ENCODE measurements around the gene PSMD6.
A peak's percentile ranks its signal among the peaks of the same experiment; 100 is the strongest.

Gene PSMD6

GRCh38 chr3:63990204-63990603 lies 33.1 kb downstream of the PSMD6 start:
- Mint-ChIP-seq H3K4me3 (no peak overlapping the region), H3K36me3 (ENCODE audit: low read depth) (peaks cover 66% of the 10 kb centered on the region), H3K27me3 (ENCODE audit: low read depth) (no peaks in the 10 kb centered on the region), H3K27ac (no peak overlapping the region), H3K9me3 (no peaks in the 10 kb centered on the region), H3K4me1 (ENCODE audit: low read depth) (peaks cover 25% of the 10 kb centered on the region)
- DNase-seq (ENCODE audit: low spot score): no peak

GRCh38 chr3:63988943-63989342 lies 34.4 kb downstream of the PSMD6 start:
- peak overlapping the region; percentile 0 for H3K27ac Mint-ChIP-seq
- no peaks in the 10 kb centered on the region for H3K27me3 Mint-ChIP-seq (ENCODE audit: low read depth)
- H3K36me3 Mint-ChIP-seq (ENCODE audit: low read depth): peaks cover 67% of the 10 kb centered on the region
- no peaks in the 10 kb centered on the region for H3K9me3 Mint-ChIP-seq
- no peak overlapping the region for H3K4me3 Mint-ChIP-seq
- no peak for DNase-seq (ENCODE audit: low spot score)
- peaks cover 24% of the 10 kb centered on the region for H3K4me1 Mint-ChIP-seq (ENCODE audit: low read depth)

DNA sequence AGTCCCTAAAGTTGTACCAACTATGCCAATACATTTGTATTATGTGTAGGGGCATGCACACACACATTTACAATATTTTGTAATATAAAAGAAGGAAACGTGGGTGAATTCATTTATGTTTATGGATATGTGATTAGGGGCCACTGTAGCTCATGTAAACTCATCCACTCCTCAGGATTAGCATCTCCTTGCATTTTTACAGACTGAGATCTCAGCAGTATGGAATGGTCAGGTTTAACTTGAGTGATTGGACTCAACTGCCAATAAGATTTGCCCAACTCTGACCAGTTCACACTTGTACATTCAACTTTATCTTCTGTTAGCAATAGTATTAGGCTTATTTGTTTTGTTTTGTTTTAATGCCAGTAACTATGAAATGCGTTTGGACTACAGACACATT lies 36.5 kb downstream of the PSMD6 start:
- H3K27me3 Mint-ChIP-seq (ENCODE audit: low read depth): no peaks in the 10 kb centered on the region
- H3K27ac Mint-ChIP-seq: no peak overlapping the region
- peaks cover 29% of the 10 kb centered on the region for H3K4me1 Mint-ChIP-seq (ENCODE audit: low read depth)
- DNase-seq (ENCODE audit: low spot score): no peak
- H3K36me3 Mint-ChIP-seq (ENCODE audit: low read depth): peaks cover 67% of the 10 kb centered on the region
- no peaks in the 10 kb centered on the region for H3K9me3 Mint-ChIP-seq
- H3K4me3 Mint-ChIP-seq: no peak overlapping the region

- no peak for DNase-seq (ENCODE audit: low spot score)
- no peaks in the 10 kb centered on the region for H3K27me3 Mint-ChIP-seq (ENCODE audit: low read depth)
- peaks cover 29% of the 10 kb centered on the region for H3K4me1 Mint-ChIP-seq (ENCODE audit: low read depth)
- H3K36me3 Mint-ChIP-seq (ENCODE audit: low read depth): peaks cover 67% of the 10 kb centered on the region
- H3K4me3 Mint-ChIP-seq: no peak overlapping the region
- no peaks in the 10 kb centered on the region for H3K9me3 Mint-ChIP-seq
- peak overlapping the region; percentile 16 for H3K27ac Mint-ChIP-seq
Measured at GRCh38 chr3:63986146-63986545, 37.1 kb downstream of the PSMD6 start.

GRCh38 chr3:63984391-63984790 lies 38.9 kb downstream of the PSMD6 start:
- Mint-ChIP-seq H3K4me3 (no peak overlapping the region), H3K4me1 (ENCODE audit: low read depth) (peaks cover 41% of the 10 kb centered on the region), H3K9me3 (no peaks in the 10 kb centered on the region), H3K27ac (peak overlapping the region; percentile 24), H3K27me3 (ENCODE audit: low read depth) (no peaks in the 10 kb centered on the region), H3K36me3 (ENCODE audit: low read depth) (peaks cover 70% of the 10 kb centered on the region)
- DNase-seq (ENCODE audit: low spot score): no peak

DNA sequence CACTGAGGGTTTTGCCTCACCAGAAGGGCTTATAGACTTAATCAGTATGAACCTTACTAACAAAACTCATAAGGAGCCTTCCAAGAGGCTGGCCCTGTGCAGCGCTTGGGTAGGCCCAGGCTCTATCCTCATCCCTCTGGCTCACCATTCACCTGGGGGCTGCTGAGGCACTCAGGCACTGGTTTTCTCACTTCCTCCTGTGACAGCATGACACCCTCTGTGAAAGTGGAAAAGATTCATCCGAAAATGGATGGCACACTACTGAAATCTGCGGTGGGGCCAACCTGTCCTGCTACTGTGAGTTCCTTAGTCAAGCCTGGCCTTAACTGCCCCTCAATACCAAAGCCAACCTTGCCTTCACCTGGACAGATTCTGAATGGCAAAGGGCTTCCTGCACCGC lies 41.3 kb downstream of the PSMD6 start:
- H3K4me1 Mint-ChIP-seq (ENCODE audit: low read depth): peaks cover 61% of the 10 kb centered on the region
- H3K36me3 Mint-ChIP-seq (ENCODE audit: low read depth): peaks cover 56% of the 10 kb centered on the region
- no peaks in the 10 kb centered on the region for H3K9me3 Mint-ChIP-seq
- DNase-seq (ENCODE audit: low spot score): no peak
- no peaks in the 10 kb centered on the region for H3K27me3 Mint-ChIP-seq (ENCODE audit: low read depth)
- H3K4me3 Mint-ChIP-seq: no peak overlapping the region
- peak overlapping the region; percentile 58 for H3K27ac Mint-ChIP-seq

DNA sequence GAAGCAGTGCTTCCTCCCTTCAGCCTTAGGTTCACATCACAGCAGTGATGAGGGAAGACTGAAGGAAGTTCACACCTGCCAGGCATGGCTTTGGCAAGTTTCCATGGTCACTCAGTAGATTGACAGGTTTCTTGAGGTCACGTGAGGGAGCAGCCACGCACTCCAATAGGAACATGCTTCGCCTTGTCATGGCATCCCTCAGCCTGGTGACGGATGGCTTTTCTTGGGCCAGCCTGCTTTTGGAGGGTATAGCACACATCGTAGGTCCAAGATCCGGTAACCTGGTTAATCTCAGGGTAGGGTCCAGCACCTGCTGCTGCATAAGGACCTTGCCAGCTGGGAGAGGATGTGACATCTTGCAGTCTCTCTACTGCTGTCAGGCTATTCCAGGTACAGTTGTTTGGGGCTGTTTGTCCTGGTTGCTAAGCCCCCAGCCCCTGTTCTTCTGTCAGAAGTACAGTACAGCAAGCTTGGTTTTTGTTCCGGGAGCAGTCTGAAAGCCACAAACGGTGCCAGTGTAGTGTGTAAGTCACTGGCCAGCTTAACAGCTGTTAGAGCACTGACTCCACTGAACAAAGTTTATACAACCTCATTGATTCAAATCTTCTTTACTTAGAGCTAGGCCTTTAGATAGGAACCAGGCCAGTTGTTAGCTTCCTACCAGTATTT lies 42.3 kb downstream of the PSMD6 start:
- Mint-ChIP-seq H3K27ac (peak overlapping the region; percentile 27), H3K36me3 (ENCODE audit: low read depth) (peaks cover 55% of the 10 kb centered on the region), H3K4me3 (no peak overlapping the region), H3K9me3 (no peaks in the 10 kb centered on the region), H3K27me3 (ENCODE audit: low read depth) (no peaks in the 10 kb centered on the region), H3K4me1 (ENCODE audit: low read depth) (peaks cover 71% of the 10 kb centered on the region)
- no peak for DNase-seq (ENCODE audit: low spot score)

GRCh38 chr3:63980019-63980418 lies 43.3 kb downstream of the PSMD6 start:
- Mint-ChIP-seq H3K4me3 (peak overlapping the region; percentile 89), H3K9me3 (no peaks in the 10 kb centered on the region), H3K27me3 (ENCODE audit: low read depth) (no peaks in the 10 kb centered on the region), H3K36me3 (ENCODE audit: low read depth) (peaks cover 50% of the 10 kb centered on the region), H3K4me1 (ENCODE audit: low read depth) (peaks cover 75% of the 10 kb centered on the region), H3K27ac (peak overlapping the region; percentile 94)
- DNase-seq (ENCODE audit: low spot score): no peak

DNA sequence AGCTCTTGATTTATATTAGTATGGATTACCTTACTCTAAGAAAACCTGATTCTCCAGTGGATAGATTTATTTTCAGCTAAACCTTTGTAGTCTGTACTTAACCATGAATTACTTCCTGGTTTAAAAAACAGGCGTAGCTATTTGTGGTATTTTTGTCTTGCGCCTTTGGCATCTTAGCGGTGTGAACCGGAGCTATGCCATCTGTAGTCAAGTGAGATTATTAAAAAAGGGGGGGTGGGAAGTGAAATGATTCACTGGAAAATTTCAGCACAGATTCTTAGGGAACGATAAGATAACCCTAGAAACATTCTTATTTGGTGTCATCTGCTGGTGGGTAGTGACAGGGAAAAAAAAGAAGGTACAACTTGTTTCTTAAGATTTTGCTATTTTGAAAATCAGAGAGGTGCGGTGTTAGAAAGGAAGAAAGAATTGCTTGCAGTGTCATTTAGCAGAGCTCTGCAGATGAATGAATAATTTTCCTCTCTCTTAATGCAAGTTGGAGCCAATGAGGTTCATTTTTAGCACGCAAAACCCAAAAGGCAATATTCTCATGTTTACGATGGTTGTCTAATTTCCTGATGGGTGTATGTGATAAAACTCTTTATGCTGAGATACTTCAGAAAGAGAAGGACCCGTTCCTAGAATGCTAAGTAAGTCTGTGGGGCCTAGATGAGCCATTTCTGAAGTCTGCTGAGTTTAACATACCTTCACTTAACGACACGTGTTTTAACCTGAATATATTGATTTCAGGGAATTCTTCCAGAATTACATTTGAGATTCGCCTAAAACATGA lies 44.0 kb downstream of the PSMD6 start:
- Mint-ChIP-seq H3K4me1 (ENCODE audit: low read depth) (peaks cover 78% of the 10 kb centered on the region), H3K9me3 (no peaks in the 10 kb centered on the region), H3K27ac (peak overlapping the region; percentile 94), H3K36me3 (ENCODE audit: low read depth) (peaks cover 45% of the 10 kb centered on the region), H3K27me3 (ENCODE audit: low read depth) (no peaks in the 10 kb centered on the region), H3K4me3 (peak overlapping the region; percentile 89)
- DNase-seq (ENCODE audit: low spot score): no peak

- Mint-ChIP-seq H3K27ac (peak overlapping the region; percentile 94), H3K27me3 (ENCODE audit: low read depth) (no peaks in the 10 kb centered on the region), H3K4me3 (peak overlapping the region; percentile 89), H3K4me1 (ENCODE audit: low read depth) (peaks cover 83% of the 10 kb centered on the region), H3K9me3 (no peaks in the 10 kb centered on the region), H3K36me3 (ENCODE audit: low read depth) (peaks cover 49% of the 10 kb centered on the region)
- DNase-seq (ENCODE audit: low spot score): no peak
Measured at GRCh38 chr3:63977893-63978292, 45.4 kb downstream of the PSMD6 start.

DNA sequence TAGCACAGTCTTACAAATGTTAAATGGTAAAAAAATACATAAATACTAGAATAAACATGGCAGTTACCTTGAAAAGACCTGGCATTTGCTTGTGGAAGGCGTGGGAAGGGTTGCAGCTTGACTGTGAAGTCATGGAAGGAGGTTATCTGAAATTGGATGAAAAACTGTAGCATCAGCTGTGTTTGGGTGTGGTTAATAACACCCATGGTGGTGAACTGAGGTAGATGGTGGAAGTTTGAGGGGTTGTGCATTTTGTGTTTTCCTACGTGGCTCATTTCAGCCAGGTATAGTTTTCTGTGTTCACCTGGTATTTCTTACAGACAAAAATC lies 46.5 kb downstream of the PSMD6 start:
- Mint-ChIP-seq H3K4me1 (ENCODE audit: low read depth) (peaks cover 84% of the 10 kb centered on the region), H3K27me3 (ENCODE audit: low read depth) (no peaks in the 10 kb centered on the region), H3K4me3 (peak overlapping the region; percentile 31), H3K9me3 (no peaks in the 10 kb centered on the region), H3K36me3 (ENCODE audit: low read depth) (peaks cover 46% of the 10 kb centered on the region), H3K27ac (peak overlapping the region; percentile 72)
- no peak for DNase-seq (ENCODE audit: low spot score)

DNA sequence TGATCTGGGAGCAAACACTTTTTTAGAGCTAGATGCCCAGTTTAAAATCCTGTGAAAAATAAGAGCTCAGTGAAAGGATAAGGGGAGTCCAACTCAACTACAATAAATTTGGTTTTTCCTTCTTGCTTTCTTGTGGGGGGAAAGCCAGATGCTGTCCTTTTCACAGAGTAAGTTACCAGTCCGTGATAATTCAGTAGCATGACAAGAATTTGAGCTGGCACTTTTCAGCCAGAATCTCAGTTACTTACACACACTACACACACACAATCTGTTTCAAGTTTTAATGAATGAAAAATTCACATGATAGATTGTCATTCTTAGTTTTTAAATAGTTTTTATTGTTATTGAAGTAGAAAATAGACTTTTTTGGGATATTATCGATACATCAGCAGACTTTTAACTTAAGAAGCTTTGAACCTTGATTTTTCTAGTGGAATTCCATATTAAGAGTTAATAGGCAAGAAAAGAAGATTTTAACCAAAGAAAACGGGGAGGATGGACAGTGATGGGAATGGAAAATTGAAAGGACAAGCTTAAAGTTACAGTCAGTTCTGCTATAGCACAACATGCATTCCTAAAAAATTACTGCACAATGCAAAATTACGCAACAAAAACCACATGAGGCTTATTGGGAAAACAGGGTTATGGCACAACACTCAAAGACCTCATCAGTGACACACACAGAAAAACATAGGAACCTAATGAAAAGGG lies 47.0 kb downstream of the PSMD6 start:
- peaks cover 85% of the 10 kb centered on the region for H3K4me1 Mint-ChIP-seq (ENCODE audit: low read depth)
- H3K36me3 Mint-ChIP-seq (ENCODE audit: low read depth): peaks cover 42% of the 10 kb centered on the region
- H3K4me3 Mint-ChIP-seq: no peak overlapping the region
- H3K27me3 Mint-ChIP-seq (ENCODE audit: low read depth): no peaks in the 10 kb centered on the region
- peak overlapping the region; percentile 72 for H3K27ac Mint-ChIP-seq
- no peaks in the 10 kb centered on the region for H3K9me3 Mint-ChIP-seq
- no peak for DNase-seq (ENCODE audit: low spot score)

DNA sequence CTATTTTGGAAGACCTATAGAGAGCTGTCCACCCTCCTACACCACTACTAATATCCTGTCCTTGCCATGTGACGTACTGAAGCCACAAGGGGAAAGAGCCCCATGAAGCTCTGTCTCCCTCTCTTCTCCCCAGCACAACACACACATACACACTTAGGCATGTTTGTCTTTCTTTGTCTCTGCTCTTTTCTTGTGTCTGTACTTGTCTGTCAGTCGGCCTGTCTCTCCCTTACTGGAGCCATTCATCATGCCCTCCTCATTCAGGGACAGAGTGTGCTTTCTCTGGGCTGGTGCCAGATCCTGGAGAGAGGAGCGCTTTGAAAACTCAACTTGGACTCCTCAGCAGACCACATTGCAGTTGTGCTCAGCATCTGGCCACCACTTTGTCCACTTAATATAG lies 47.6 kb downstream of the PSMD6 start:
- H3K9me3 Mint-ChIP-seq: no peaks in the 10 kb centered on the region
- H3K27me3 Mint-ChIP-seq (ENCODE audit: low read depth): no peaks in the 10 kb centered on the region
- peaks cover 85% of the 10 kb centered on the region for H3K4me1 Mint-ChIP-seq (ENCODE audit: low read depth)
- no peak overlapping the region for H3K4me3 Mint-ChIP-seq
- peaks cover 42% of the 10 kb centered on the region for H3K36me3 Mint-ChIP-seq (ENCODE audit: low read depth)
- H3K27ac Mint-ChIP-seq: peak overlapping the region; percentile 56
- no peak for DNase-seq (ENCODE audit: low spot score)

DNA sequence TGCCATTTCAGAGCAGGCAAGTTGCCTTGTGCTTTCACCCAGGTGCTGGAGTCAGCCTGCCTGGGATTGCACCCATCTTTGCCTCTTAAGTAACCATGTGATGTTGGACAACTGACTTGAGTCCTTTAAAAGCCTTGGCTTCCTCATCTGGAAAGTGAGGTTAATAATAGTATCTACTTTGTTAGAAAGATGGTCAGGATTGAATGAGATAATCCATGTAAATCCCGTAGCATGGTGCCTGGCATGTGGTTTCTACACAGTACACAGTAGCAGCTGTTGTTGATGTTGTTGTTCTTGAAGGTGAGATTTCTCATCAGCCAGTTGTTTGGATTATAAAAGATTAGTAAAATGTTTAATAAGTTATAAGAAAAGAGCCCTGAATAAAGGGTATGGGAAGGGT lies 48.8 kb downstream of the PSMD6 start:
- Mint-ChIP-seq H3K27ac (no peak overlapping the region), H3K4me1 (ENCODE audit: low read depth) (peaks cover 88% of the 10 kb centered on the region), H3K27me3 (ENCODE audit: low read depth) (no peaks in the 10 kb centered on the region), H3K36me3 (ENCODE audit: low read depth) (peaks cover 39% of the 10 kb centered on the region), H3K9me3 (no peaks in the 10 kb centered on the region), H3K4me3 (no peak overlapping the region)
- no peak for DNase-seq (ENCODE audit: low spot score)
